ENCODE results near the gene C19orf38.
A peak's percentile ranks its signal among the peaks of the same experiment; 100 is the strongest.

DNA sequence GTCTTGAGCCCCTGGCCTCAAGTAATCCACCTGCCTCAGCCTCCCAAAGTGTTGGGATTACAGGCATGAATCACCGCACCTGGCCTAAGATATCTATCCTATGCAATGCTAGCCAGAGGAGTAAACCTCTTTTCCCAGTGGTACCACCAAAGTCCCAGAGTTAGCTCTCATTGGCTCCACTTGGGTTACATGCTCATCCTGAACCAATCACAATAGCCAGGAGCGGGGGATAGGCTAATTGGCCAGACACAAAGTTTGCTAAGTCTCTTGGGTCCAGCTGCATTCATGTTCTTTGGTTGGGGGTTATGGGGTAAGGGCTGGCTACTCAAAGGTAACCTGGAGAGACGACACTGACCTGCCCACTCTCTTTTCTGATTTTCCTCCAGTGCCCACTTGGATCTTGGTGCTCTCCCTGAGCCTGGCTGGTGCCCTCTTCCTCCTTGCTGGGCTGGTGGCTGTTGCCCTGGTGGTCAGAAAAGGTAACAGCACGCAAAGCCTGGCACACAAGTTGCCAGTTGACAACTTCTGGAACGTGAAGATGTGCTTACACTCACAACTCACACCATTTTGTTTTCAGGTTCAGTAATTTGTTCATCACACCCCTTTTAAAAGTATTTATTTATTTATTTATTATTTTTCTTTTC is 7.8 kb downstream of the C19orf38 start:
- TF ChIP-seq POLR2A (IDR thresholded peaks at IDR 0.05) = no peak
- TF ChIP-seq CTCF (IDR thresholded peaks at IDR 0.05) = peak in 2 of 7 experiments; percentile 51 to 56
